ENCODE data around the gene LIPC. TPM values are rescaled to one million over a fixed set of nuclear protein-coding genes. Genes with fewer than 3 reads are reported as not detected.

LIPC gene
- total RNA-seq, 1 experiment from 2014 or later, result not detected

DNA sequence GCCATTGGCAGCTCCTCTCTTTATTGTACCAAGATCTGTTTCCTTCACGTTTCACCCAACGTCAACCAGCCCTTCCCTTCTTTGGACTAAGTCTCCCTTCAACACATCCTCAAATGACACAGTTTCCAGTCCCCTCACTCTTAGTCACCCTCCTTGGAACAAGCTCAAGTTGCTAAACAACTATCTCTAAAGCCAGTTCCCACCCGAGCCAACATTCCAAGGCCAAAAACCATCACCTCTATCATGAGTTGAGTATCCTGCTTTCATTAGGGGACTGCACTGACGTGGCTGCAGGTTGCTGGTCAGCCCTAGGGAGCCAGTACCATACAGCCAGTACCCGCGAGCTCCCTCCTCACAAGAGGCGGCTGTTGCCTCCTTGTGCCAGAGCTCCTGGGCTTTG, 73.8 kb downstream of the LIPC start:
- no peak overlapping the region for H3K4me3 ChIP-seq (ENCODE audit: insufficient read depth, low read depth, low read length)
- H3K27me3 ChIP-seq (ENCODE audit: control insufficient read depth, insufficient read depth, low read length), result no peaks in the 10 kb centered on the region
- DNase-seq, result no peak
- H3K36me3 ChIP-seq (replicated peaks; ENCODE audit: control insufficient read depth, insufficient read depth, low read length), result no peaks in the 10 kb centered on the region

DNA sequence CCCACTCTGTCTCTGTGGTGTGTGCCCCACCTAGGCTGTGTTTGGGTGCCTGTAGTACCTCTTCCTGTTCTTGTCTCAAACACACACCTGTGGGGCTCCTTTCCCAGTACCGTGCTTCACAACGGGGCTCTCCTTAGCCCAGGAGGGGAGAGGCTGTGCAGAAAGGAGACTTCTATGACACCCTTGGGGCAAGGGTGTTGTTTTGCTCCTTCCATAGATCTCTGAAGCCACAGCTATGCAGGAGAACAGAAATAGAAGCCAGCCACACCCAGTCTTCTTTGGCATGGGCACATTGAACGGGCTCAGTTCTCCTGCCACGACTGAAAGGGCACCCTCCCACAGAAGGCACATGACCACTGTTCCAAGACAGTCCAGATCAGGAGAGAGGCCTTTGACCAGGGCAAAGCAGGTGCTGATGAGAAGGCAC, 74.3 kb downstream of the LIPC start:
- no peaks in the 10 kb centered on the region for H3K36me3 ChIP-seq (replicated peaks; ENCODE audit: control insufficient read depth, insufficient read depth, low read length)
- DNase-seq, result no peak
- H3K27me3 ChIP-seq (ENCODE audit: control insufficient read depth, insufficient read depth, low read length), result no peaks in the 10 kb centered on the region
- H3K4me3 ChIP-seq (ENCODE audit: insufficient read depth, low read depth, low read length), result no peak overlapping the region

DNA sequence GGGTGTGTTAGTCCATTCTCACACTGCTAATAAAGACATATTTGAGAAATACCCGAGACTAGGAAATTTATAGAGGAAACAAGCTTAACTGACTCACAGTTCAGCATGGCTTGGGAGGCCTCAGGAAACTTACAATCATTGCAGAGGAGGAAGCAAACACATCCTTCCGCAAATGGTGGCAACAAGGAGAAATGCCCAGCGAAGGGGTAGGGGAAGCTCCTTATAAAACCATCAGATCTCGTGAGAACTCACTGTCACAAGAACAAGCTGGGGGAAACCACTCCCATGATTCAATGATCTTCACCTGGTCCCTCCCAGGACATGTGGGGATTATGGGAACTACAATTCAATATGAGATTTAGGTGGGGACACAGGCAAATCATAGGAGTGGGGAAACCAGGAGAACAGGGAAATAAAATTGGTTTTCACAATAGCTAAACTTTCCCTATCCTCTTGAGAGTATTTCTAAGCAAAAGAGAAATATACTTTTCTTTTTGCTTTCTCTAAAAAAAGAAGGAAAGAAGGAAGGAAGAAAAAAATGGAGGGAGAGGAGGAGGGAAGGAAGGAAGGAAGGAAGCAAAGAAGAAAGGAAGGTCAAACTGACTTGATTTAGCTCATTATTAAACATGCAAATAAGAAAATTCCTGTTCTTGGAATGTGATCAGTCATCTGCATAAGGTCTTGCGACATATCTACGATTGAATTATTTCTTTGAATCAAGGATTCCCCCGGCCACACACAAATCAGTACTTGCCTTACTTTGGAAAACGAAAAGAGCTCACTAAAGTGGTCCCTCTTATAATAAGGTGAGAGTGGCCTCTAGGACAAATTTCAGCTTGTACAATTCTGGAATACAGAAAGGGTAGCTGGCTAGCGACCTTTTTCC, 75.2 kb downstream of the LIPC start:
- no peaks in the 10 kb centered on the region for H3K27me3 ChIP-seq (ENCODE audit: control insufficient read depth, insufficient read depth, low read length)
- no peak overlapping the region for H3K4me3 ChIP-seq (ENCODE audit: insufficient read depth, low read depth, low read length)
- DNase-seq, result no peak
- no peaks in the 10 kb centered on the region for H3K36me3 ChIP-seq (replicated peaks; ENCODE audit: control insufficient read depth, insufficient read depth, low read length)

DNA sequence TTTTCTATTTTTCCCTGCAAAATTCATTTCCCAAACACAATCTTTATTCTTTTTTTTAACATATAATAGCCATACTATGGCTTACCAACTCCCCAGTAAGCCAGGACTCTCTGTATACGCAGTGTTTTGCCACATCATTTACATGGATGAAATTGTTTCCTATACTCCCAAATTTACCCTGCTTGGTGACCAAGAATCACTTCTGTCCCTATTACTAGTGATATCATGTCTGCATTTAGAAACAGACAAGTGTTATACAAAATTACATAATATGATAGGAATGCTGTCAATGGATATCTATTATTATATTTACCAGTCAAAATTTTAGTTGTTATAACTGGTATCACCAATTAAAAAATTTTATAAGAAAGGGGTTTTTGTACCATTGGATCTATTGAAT, 77.8 kb downstream of the LIPC start:
- no peak for DNase-seq
- Histone ChIP-seq H3K4me3 (ENCODE audit: insufficient read depth, low read depth, low read length) (no peak overlapping the region), H3K27me3 (ENCODE audit: control insufficient read depth, insufficient read depth, low read length) (no peaks in the 10 kb centered on the region), H3K36me3 (replicated peaks; ENCODE audit: control insufficient read depth, insufficient read depth, low read length) (no peaks in the 10 kb centered on the region)

DNA sequence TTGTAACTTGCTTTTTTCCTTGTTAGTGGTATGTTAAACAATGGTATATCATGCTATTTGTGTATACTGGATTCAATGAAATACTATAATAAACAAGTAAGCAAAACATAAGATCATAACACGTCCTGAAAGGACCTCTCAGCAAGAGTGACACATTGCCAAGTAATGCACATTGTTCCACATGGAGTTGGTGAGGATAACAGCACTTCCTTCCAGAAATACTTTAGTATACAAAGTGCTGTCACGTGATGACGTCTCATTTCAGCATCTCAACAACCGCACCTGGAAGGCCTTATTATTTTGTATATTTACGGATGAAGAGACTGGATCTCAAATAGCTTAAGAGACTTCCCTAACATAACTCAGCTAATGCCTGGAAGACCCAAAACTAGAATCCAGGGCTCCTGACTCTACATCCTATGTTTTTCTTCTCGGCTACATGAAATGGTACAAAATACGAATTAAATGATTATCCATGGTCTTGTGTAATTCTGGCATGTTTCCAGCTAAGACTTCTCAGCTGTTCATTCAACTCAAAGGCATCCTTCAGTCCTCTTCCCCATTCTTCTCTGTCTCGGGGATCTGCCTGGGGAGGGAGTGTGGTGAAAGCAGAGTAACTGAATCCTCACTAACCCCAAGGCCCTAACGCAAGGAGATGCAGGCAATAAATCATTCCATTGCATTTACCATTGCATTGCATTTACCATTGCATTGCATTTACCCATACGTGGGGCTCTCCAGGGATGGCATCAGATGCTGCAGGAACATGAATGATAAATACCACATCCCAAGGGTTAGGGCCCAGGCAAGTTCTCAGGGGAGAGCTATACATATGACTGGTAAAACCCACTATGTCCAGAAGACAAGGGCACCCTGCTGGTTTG, 79.2 kb downstream of the LIPC start:
- Histone ChIP-seq H3K36me3 (replicated peaks; ENCODE audit: control insufficient read depth, insufficient read depth, low read length) (no peaks in the 10 kb centered on the region), H3K27me3 (ENCODE audit: control insufficient read depth, insufficient read depth, low read length) (no peaks in the 10 kb centered on the region), H3K4me3 (ENCODE audit: insufficient read depth, low read depth, low read length) (no peak overlapping the region)
- DNase-seq, result no peak

DNA sequence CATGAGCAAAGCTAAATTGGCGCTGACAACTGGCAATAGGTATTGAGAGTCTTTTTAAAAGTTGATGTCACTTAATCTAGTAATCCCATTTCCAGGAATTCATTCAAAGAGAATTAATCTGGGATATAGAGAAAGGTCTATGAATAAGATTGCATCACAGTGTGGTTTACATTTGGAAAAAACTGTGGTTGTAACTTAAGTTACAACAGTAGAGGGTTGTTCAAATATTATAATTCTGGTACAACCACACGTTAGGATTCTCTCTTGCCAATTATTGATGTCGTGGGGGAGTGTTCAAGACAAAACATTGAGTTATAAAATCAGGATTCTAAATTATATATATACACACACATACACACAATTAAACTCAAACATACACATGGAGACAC, 79.8 kb downstream of the LIPC start:
- no peak overlapping the region for H3K4me3 ChIP-seq (ENCODE audit: insufficient read depth, low read depth, low read length)
- DNase-seq, result no peak
- H3K27me3 ChIP-seq (ENCODE audit: control insufficient read depth, insufficient read depth, low read length), result no peaks in the 10 kb centered on the region
- no peaks in the 10 kb centered on the region for H3K36me3 ChIP-seq (replicated peaks; ENCODE audit: control insufficient read depth, insufficient read depth, low read length)

DNA sequence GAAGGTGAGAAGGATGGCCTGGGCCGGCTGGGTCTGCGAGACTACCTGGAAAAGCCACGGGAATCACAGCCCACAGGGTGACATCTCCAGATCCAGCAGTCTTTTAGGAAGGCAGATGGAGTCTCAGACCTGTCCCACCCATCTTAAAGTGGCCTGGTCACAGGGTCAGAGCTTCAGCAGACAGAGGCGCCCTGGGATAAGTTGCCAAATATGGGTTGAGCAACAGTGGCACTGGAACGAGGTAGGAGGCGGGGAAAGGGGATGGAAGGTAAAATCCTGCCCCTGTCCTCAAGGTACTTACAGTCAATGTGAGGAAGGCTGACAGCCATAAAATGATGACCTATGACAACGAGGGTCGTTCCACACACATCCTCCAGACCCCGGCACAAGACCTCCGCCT, 80.7 kb downstream of the LIPC start:
- H3K36me3 ChIP-seq (replicated peaks; ENCODE audit: control insufficient read depth, insufficient read depth, low read length), result no peaks in the 10 kb centered on the region

DNA sequence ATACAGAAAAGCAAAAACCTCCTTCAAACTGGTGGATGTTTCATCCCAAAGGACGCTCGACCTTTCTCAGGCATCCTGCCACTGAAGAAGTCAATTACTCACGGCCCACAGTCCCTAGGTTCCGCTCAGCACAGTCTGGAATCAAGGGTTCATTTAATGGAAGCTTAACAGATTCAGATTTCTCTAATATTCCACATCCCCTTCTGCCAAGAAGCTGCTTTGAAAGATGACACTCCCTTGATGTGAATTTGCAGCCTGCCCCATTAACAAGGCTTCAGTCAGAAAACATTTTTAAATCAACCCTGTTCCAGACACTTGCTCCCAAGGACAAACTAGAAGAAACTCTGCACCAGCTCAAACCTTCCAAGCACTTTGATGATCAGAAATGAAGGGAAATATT, 81.2 kb downstream of the LIPC start:
- DNase-seq, result no peak
- no peaks in the 10 kb centered on the region for H3K27me3 ChIP-seq (ENCODE audit: control insufficient read depth, insufficient read depth, low read length)
- H3K36me3 ChIP-seq (replicated peaks; ENCODE audit: control insufficient read depth, insufficient read depth, low read length), result no peaks in the 10 kb centered on the region
- no peak overlapping the region for H3K4me3 ChIP-seq (ENCODE audit: insufficient read depth, low read depth, low read length)

More for the DNA sequence above, 80.7 kb downstream of the LIPC start:
- no peak for DNase-seq
- no peaks in the 10 kb centered on the region for H3K27me3 ChIP-seq (ENCODE audit: control insufficient read depth, insufficient read depth, low read length)
- no peak overlapping the region for H3K4me3 ChIP-seq (ENCODE audit: insufficient read depth, low read depth, low read length)

DNA sequence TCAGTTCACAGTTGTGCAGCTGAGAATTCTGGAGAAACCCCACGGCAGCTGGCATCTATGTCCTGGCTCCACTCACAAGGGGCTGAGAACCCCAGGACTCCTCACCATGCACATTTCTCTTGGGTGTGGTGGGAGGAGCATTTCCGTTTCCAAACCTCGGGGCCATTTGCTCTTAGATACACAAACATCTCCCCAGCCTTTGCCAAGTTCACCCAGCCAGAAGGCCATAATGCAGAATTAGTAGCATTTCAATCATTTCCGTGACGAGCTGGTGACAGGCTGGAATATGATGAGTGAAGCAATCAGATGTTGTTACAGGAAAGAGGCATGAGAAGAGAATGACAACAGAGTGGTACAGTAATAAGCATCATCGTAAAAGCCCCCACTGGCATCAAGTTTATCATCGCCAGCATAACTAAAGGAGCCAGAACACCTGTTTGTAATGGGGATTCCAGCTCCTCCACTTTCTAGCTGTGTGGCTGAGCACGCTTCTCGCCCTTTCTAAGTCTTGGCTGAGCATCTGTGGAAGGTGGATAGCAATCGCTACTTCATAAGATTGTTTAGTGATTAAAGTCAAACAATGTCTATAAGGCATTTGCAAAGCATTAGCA, 82.0 kb downstream of the LIPC start:
- no peaks in the 10 kb centered on the region for H3K27me3 ChIP-seq (ENCODE audit: control insufficient read depth, insufficient read depth, low read length)

DNA sequence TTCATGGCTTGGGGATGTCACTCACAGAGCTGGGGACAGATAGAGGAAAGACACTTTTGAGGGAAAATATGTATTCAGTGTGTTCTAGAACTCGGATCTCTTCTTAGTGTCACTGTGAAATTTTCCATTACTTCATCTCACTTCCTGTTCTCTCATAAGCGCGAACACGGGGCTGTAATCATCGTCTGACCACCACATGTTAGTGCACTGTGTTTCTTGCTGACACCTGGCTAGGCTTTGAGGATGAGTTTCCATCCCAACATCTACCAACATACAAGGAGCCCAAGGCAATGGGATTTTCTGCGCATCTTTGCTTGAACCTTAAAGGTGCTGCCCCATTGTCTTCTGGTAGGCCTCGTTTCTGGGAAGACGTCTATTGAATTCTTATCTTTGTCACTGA, 84.0 kb downstream of the LIPC start:
- Histone ChIP-seq H3K4me3 (ENCODE audit: insufficient read depth, low read depth, low read length) (no peak overlapping the region), H3K27me3 (ENCODE audit: control insufficient read depth, insufficient read depth, low read length) (no peaks in the 10 kb centered on the region), H3K36me3 (replicated peaks; ENCODE audit: control insufficient read depth, insufficient read depth, low read length) (no peaks in the 10 kb centered on the region)
- no peak for DNase-seq

More for the DNA sequence above, 82.0 kb downstream of the LIPC start:
- no peaks in the 10 kb centered on the region for H3K36me3 ChIP-seq (replicated peaks; ENCODE audit: control insufficient read depth, insufficient read depth, low read length)
- H3K4me3 ChIP-seq (ENCODE audit: insufficient read depth, low read depth, low read length), result no peak overlapping the region
- no peak for DNase-seq

DNA sequence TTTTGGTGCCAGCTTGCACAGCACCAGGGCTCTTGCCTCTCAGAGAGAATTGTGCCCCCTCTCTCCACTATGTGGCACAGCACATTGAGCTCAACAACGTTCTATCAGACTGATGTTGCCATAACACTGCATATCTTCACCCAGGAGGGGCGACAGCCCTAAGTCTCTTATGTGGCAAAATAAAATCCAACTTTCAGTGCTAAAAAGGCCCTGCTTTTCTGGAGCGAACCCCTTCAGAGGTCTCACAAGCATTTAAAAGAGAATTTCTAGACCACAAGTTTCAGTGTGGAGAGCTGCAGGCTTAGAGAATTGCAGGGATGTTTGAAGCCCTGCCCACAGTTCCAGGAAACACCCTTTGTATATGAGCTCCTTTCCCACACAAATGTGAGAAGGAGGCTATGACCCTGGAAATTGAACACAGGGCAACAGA, 85.5 kb downstream of the LIPC start:
- no peak overlapping the region for H3K4me3 ChIP-seq (ENCODE audit: insufficient read depth, low read depth, low read length)
- no peak for DNase-seq
- H3K36me3 ChIP-seq (replicated peaks; ENCODE audit: control insufficient read depth, insufficient read depth, low read length), result no peaks in the 10 kb centered on the region
- H3K27me3 ChIP-seq (ENCODE audit: control insufficient read depth, insufficient read depth, low read length), result no peaks in the 10 kb centered on the region

DNA sequence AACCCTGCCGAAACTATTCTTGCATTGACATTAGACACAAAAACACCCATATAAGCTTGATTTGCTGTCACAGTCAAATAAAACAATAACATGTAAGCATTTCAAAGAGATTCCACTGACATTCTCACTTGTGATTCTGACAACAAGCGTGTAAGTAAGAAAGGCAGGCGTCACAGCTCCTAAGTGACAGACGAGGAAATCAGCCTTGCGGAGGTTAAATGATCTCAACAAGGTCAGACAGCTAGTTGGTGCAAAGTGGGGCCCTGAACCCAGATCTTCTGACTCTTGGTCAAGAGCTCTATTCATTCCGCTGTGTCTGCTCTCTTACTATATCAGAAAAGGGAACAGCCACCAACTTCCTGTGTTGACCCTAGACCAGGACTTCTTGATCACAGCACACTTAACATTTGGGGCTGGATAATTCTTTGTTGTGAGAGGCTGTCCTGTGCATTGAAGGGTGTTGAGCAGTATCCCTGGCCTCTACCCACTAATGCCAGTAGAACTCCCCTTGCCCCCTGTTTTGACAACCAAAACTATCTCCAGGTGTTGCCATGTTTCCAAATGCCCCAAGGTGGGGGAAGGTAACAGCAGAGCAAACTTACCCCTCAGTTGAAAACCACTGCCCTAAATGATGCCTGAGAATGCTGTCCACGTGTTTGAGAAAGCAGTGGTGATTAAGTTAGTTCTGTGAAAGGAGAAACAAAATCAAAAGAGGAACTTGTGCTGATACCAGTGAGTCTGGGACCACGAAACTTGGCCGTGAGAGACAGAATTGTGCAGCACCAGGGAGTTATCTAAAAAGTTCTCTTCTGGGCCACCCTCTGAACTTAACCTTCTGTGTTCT, 86.1 kb downstream of the LIPC start:
- no peak overlapping the region for H3K4me3 ChIP-seq (ENCODE audit: insufficient read depth, low read depth, low read length)
- DNase-seq, result no peak
- no peaks in the 10 kb centered on the region for H3K27me3 ChIP-seq (ENCODE audit: control insufficient read depth, insufficient read depth, low read length)
- no peaks in the 10 kb centered on the region for H3K36me3 ChIP-seq (replicated peaks; ENCODE audit: control insufficient read depth, insufficient read depth, low read length)

DNA sequence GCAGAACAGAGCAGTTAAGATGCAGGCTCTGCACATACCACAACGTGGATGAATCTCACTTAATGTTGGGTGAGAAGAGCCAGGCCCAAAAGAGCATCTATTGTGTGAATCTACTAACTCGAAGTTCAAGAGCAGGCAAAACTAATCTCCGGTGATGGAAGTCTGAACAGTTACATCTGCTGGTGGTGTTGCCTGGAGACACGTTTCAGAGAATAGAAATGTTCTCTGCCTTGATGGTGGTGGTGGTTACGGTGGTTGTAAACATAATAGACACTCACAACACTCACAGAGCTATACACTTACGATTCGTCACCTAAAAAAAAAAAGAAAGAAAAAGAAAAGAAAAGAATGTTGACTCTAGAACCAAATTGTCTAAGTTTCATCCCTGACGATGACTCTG, 86.8 kb downstream of the LIPC start:
- H3K4me3 ChIP-seq (ENCODE audit: insufficient read depth, low read depth, low read length), result no peak overlapping the region
- DNase-seq, result no peak
- no peaks in the 10 kb centered on the region for H3K36me3 ChIP-seq (replicated peaks; ENCODE audit: control insufficient read depth, insufficient read depth, low read length)
- H3K27me3 ChIP-seq (ENCODE audit: control insufficient read depth, insufficient read depth, low read length), result no peaks in the 10 kb centered on the region

DNA sequence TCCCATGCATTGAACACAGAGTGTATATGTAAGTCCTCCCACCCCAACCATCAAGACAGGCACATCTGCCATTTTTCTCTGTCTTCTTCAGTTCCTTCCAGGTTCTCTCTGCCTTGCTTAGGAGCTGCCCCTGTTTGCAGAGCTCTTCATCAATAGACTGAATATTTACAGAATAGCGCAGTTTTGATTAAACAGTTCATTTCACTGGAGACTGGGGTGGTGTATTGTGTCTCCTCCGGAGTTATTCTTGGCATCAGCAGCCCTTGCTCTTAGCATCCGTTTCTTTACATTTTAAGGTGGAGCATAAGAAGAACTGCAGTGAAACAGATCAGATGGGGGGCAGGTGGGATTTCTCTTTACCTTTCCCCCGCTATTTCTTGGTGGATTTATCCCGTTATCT, 87.7 kb downstream of the LIPC start:
- H3K4me3 ChIP-seq (ENCODE audit: insufficient read depth, low read depth, low read length), result no peak overlapping the region
- H3K36me3 ChIP-seq (replicated peaks; ENCODE audit: control insufficient read depth, insufficient read depth, low read length), result no peaks in the 10 kb centered on the region
- no peaks in the 10 kb centered on the region for H3K27me3 ChIP-seq (ENCODE audit: control insufficient read depth, insufficient read depth, low read length)
- DNase-seq, result no peak
